Activated CD8-positive, alpha-beta T cell treated with anti-CD3 and anti-CD28 coated beads, Interleukin-2, amount 10 ng/mL, durations not matched to agents 7 days and 5 days (primary cell): ENCODE data around the gene RPS3. TPM values are rescaled to one million over a fixed set of nuclear protein-coding genes. Genes with fewer than 3 reads are reported as not detected.

Experiments used
- ATAC-seq: fragments of 150-1000 bp; cut with Tn5 transposase; one replicate; pipeline ENCODE4 v1.10.0; 2021; ENCODE audit warnings: moderate library complexity
- CTCF ChIA-PET: fragments of 350-600 bp; sonication (Branson Sonifier 250); formaldehyde crosslinking; loops from one replicate; lab custom pipeline; 2021; ENCODE audit warnings: antibody characterized with exemption; lab: Charles Lee
- POLR2A ChIA-PET: fragments of 350-600 bp; sonication (Branson Sonifier 250); formaldehyde crosslinking; loops from one replicate; lab custom pipeline; 2021; ENCODE audit warnings: antibody characterized with exemption; lab: Charles Lee
- DNase-seq: peaks from one replicate; pipeline ENCODE4 v3.0.0-alpha.2; 2020
- H3K27ac Mint-ChIP-seq: one replicate; pipeline ENCODE4 v1.8.0; 2021; ENCODE audit warnings: mild to moderate bottlenecking, mixed read lengths
- H3K27me3 Mint-ChIP-seq: one replicate; pipeline ENCODE4 v1.8.0; 2021; ENCODE audit warnings: low read depth, mixed read lengths
- H3K36me3 Mint-ChIP-seq: one replicate; pipeline ENCODE4 v1.8.0; 2021; ENCODE audit warnings: low read depth, mixed read lengths
- H3K4me1 Mint-ChIP-seq: one replicate; pipeline ENCODE4 v1.8.0; 2021; ENCODE audit warnings: low read depth, mixed read lengths
- H3K4me3 Mint-ChIP-seq: one replicate; pipeline ENCODE4 v1.8.0; 2021; ENCODE audit warnings: mild to moderate bottlenecking, mixed read lengths
- H3K9me3 Mint-ChIP-seq: one replicate; pipeline ENCODE4 v1.8.0; 2022; ENCODE audit warnings: mixed read lengths; ENCODE audit not compliant: insufficient read depth
- total RNA-seq, 2 experiments: library from RNA; stranded (reverse); gene quantifications; one replicate each; pipeline ENCODE4 v1.2.3, GENCODE V29; 2021

Gene RPS3
- total RNA-seq, 2 experiments from 2014 or later = 2,820 to 2,871 TPM

GRCh38 chr11:75447415-75447814 lies 48.1 kb downstream of the RPS3 start:
- Mint-ChIP-seq H3K27me3 (no peaks in the 10 kb centered on the region), H3K4me3 (no peak overlapping the region), H3K4me1 (no peaks in the 10 kb centered on the region), H3K36me3 (no peaks in the 10 kb centered on the region), H3K9me3 (no peaks in the 10 kb centered on the region), H3K27ac (no peak overlapping the region)
- POLR2A ChIA-PET = no interaction called here
- ATAC-seq = no peak
- DNase-seq = no peak
- CTCF ChIA-PET = no interaction called here

- POLR2A ChIA-PET = no interaction called here
- Mint-ChIP-seq H3K27me3 (no peaks in the 10 kb centered on the region), H3K27ac (no peak overlapping the region), H3K36me3 (no peaks in the 10 kb centered on the region), H3K9me3 (no peaks in the 10 kb centered on the region), H3K4me3 (no peak overlapping the region), H3K4me1 (no peaks in the 10 kb centered on the region)
- ATAC-seq = no peak
- CTCF ChIA-PET = interaction anchor here (1.4 kb wide), 1 partner anchor 83 kb away, joined by 4 read pairs; no protein-coding TSS in a partner anchor
- DNase-seq = no peak
These were observed 50.0 kb downstream of the RPS3 start for GRCh38 chr11:75449271-75449670.

GRCh38 chr11:75449776-75450175 lies 50.5 kb downstream of the RPS3 start:
- POLR2A ChIA-PET = no interaction called here
- DNase-seq (no peak), ATAC-seq (no peak)
- Mint-ChIP-seq H3K27me3 (no peaks in the 10 kb centered on the region), H3K36me3 (no peaks in the 10 kb centered on the region), H3K4me3 (no peak overlapping the region), H3K27ac (no peak overlapping the region), H3K4me1 (no peaks in the 10 kb centered on the region), H3K9me3 (no peaks in the 10 kb centered on the region)
- CTCF ChIA-PET = interaction anchor here (1.9 kb wide), 1 partner anchor 72 kb away, joined by 6 read pairs; no protein-coding TSS in a partner anchor

- no peaks in the 10 kb centered on the region for H3K4me1 Mint-ChIP-seq
- CTCF ChIA-PET = interaction anchor here (1.1 to 1.9 kb wide), 3 partner anchors 71 to 79 kb away, joined by 4 to 10 read pairs (median 6); partner anchors contain the start of gene GDPD5
- POLR2A ChIA-PET = no interaction called here
These were observed 50.9 kb downstream of the RPS3 start for GRCh38 chr11:75450236-75450635.

GRCh38 chr11:75450826-75451821 lies 51.8 kb downstream of the RPS3 start:
- DNase-seq (peak; percentile 59), ATAC-seq (peak; percentile 51)
- Mint-ChIP-seq H3K27me3 (no peaks in the 10 kb centered on the region), H3K36me3 (no peaks in the 10 kb centered on the region), H3K9me3 (no peaks in the 10 kb centered on the region), H3K4me1 (no peaks in the 10 kb centered on the region), H3K4me3 (no peak overlapping the region), H3K27ac (no peak overlapping the region)
- ChIA-PET CTCF (interaction anchor here (0.7 to 1.9 kb wide), 17 partner anchors 9 to 175 kb away, joined by 3 to 10 read pairs (median 3); partner anchors contain the start of gene GDPD5), POLR2A (no interaction called here)

More at GRCh38 chr11:75450236-75450635, 50.9 kb downstream of the RPS3 start:
- Mint-ChIP-seq H3K36me3 (no peaks in the 10 kb centered on the region), H3K4me3 (no peak overlapping the region), H3K27ac (no peak overlapping the region), H3K9me3 (no peaks in the 10 kb centered on the region), H3K27me3 (no peaks in the 10 kb centered on the region)
- no peak for DNase-seq
- no peak for ATAC-seq

GRCh38 chr11:75453916-75454655 lies 54.8 kb downstream of the RPS3 start:
- no peaks in the 10 kb centered on the region for H3K9me3 Mint-ChIP-seq
- H3K4me3 Mint-ChIP-seq = no peak overlapping the region
- H3K4me1 Mint-ChIP-seq = no peaks in the 10 kb centered on the region
- no peak overlapping the region for H3K27ac Mint-ChIP-seq
- ChIA-PET CTCF (interaction anchor here (0.6 to 3.1 kb wide), 2 partner anchors 9 to 30 kb away, joined by 3 to 14 read pairs; no protein-coding TSS in a partner anchor), POLR2A (no interaction called here)
- ATAC-seq = no peak
- no peaks in the 10 kb centered on the region for H3K36me3 Mint-ChIP-seq
- H3K27me3 Mint-ChIP-seq = no peaks in the 10 kb centered on the region
- no peak for DNase-seq

GRCh38 chr11:75454987-75455386 lies 55.7 kb downstream of the RPS3 start:
- no peaks in the 10 kb centered on the region for H3K9me3 Mint-ChIP-seq
- no peaks in the 10 kb centered on the region for H3K4me1 Mint-ChIP-seq
- H3K4me3 Mint-ChIP-seq = no peak overlapping the region
- no peak overlapping the region for H3K27ac Mint-ChIP-seq
- ChIA-PET POLR2A (no interaction called here), CTCF (interaction anchor here (0.7 to 3.1 kb wide), 4 partner anchors 10 to 378 kb away, joined by 3 to 14 read pairs (median 4); partner anchors contain the start of gene GDPD5)
- no peak for DNase-seq
- H3K27me3 Mint-ChIP-seq = no peaks in the 10 kb centered on the region
- no peaks in the 10 kb centered on the region for H3K36me3 Mint-ChIP-seq
- ATAC-seq = no peak

Other genes with a start within 250 kb of the RPS3 start
- gene SLCO2B1, start 248.4 kb upstream of the RPS3 start, total RNA-seq = not detected
- under 1 TPM in 1 of 2 experiments, not detected in 1; 0.13 TPM for gene TPBGL, start 158.7 kb upstream of the RPS3 start, total RNA-seq
- 10 to 100 TPM; 69.4 to 82.6 TPM for gene ARRB1, start 47.9 kb upstream of the RPS3 start, total RNA-seq
- under 1 TPM; 0.26 to 0.31 TPM for gene KLHL35, start 33.7 kb downstream of the RPS3 start, total RNA-seq
- 10 to 100 TPM; 23.1 to 26.6 TPM for gene GDPD5, start 126.4 kb downstream of the RPS3 start, total RNA-seq
- gene SERPINH1, start 162.7 kb downstream of the RPS3 start, total RNA-seq = 10 to 100 TPM in 1 of 2 experiments, 1 to 10 TPM in 1; 9.3 to 10.8 TPM